ENCODE data around the gene PDIA4.

- no peak for TF ChIP-seq CTCF (IDR thresholded peaks at IDR 0.05; ENCODE audit: insufficient read depth, low read depth, low read length)
- no peak for TF ChIP-seq EZH2 (IDR thresholded peaks at IDR 0.05; ENCODE audit: insufficient read depth, low read length)
These were observed 11.4 kb downstream of the PDIA4 start for GRCh38 chr7:149016876-149017275.
